HepG2 (cell line): ENCODE results near the gene CATSPERE.

Experiments used
- CTCF ChIP-seq: sonication (generic); formaldehyde crosslinking; IDR thresholded peaks from 2 replicates; pipeline ENCODE4 v1.5.0; 2020; ENCODE audit warnings: mild to moderate bottlenecking, missing genetic modification reagents, moderate library complexity
- FOSL1 ChIP-seq: sonication (generic); formaldehyde crosslinking; IDR thresholded peaks from 2 replicates; pipeline ENCODE4 v1.9.0; 2021; ENCODE audit warnings: missing genetic modification reagents, borderline replicate concordance
- IKZF4 ChIP-seq: sonication (generic); formaldehyde crosslinking; IDR thresholded peaks from 2 replicates; pipeline ENCODE4 v1.5.1; 2020; ENCODE audit warnings: borderline replicate concordance, mild to moderate bottlenecking, low read depth, missing genetic modification reagents; ENCODE audit errors: not compliant biosample characterization

DNA sequence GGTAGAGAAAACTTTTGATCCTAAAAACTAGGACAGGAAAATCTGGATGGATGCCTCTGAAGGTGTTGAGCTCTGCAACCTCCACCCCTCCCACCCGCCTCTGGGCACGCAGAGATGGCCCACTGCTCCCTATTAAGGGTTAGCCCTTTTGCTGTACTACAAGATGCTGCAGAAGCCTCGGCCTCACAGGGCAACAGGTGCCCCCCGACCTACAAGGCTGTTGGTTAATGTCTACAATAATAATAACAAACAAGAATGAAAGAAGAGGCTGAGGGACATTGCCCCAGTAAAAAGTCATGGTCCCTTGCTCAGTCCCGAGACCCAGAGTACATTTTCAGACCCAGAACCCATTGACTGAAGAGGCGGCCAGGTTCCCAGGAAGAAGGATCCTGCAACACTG, 184.3 kb downstream of the CATSPERE start:
- TF ChIP-seq FOSL1 (CRISPR knock-in tag) (no peak), IKZF4 (CRISPR knock-in tag) (no peak), CTCF (CRISPR knock-in tag) (no peak)
